HEK293T (cell line): ENCODE measurements around the gene RPA3.

Experiments used
- ARNT ChIP-seq: fragments of 450-650 bp; IDR thresholded peaks from 2 replicates; pipeline ENCODE4 v1.6.1; 2017; ENCODE audit warnings: mild to moderate bottlenecking
- BHLHE40 ChIP-seq: fragments of 450-650 bp; IDR thresholded peaks from 2 replicates; pipeline ENCODE4 v1.6.1; 2016; ENCODE audit warnings: mild to moderate bottlenecking, moderate library complexity, borderline replicate concordance
- ELF4 ChIP-seq: fragments of 450-650 bp; IDR thresholded peaks from 2 replicates; pipeline ENCODE4 v1.6.1; 2017; ENCODE audit warnings: antibody characterized with exemption
- FOXK2 ChIP-seq: fragments of 450-650 bp; IDR thresholded peaks from 2 replicates; pipeline ENCODE4 v1.6.1; 2016; ENCODE audit warnings: mild to moderate bottlenecking
- FOXM1 ChIP-seq: fragments of 450-650 bp; IDR thresholded peaks from 2 replicates; pipeline ENCODE4 v1.6.1; 2017; ENCODE audit warnings: mild to moderate bottlenecking, borderline replicate concordance
- HDGF ChIP-seq: fragments of 450-650 bp; IDR thresholded peaks from 2 replicates; pipeline ENCODE4 v1.6.1; 2017; ENCODE audit warnings: antibody characterized with exemption, borderline replicate concordance
- L3MBTL2 ChIP-seq: fragments of 450-650 bp; conservative IDR thresholded peaks from 2 replicates; pipeline ENCODE4 v1.6.1; 2016; ENCODE audit warnings: mild to moderate bottlenecking
- LEF1 ChIP-seq: fragments of 450-650 bp; IDR thresholded peaks from 2 replicates; pipeline ENCODE4 v1.6.1; 2017; ENCODE audit warnings: mild to moderate bottlenecking, borderline replicate concordance
- NFRKB ChIP-seq: fragments of 450-650 bp; IDR thresholded peaks from 2 replicates; pipeline ENCODE4 v1.6.1; 2016; ENCODE audit warnings: mild to moderate bottlenecking, moderate library complexity
- SP1 ChIP-seq: fragments of 450-650 bp; IDR thresholded peaks from 2 replicates; pipeline ENCODE4 v1.6.1; 2017
- SUZ12 ChIP-seq: fragments of 450-650 bp; IDR thresholded peaks from 2 replicates; pipeline ENCODE4 v1.6.1; 2016; ENCODE audit warnings: mild to moderate bottlenecking
- ZNF384 ChIP-seq: fragments of 450-650 bp; IDR thresholded peaks from 2 replicates; pipeline ENCODE4 v1.6.1; 2016
- TF ChIP-seq, protein P1 (sequence below): fragments of 450-650 bp; IDR thresholded peaks from 2 replicates; pipeline ENCODE4 v1.6.1; 2016

DNA sequence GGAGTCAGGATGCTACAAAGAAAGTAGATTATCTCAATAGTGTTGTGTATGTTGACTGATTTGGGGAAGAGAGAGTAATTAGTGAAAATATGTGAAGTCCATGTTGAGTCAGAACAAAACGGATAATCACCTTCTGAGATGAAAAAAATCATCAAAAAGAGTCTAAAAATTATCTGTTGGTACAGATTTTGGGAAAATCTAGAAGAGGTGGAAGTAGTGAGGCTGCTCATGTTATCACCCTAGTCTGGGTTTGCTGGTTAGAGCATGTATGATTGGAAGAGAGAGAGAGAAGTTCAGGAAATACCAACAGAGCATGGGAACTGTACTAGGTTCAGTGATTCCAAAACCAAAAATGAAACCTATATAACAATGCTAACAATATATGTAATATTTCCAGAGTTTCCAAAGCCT lies 12.3 kb downstream of the RPA3 start:
- no peak for TF ChIP-seq ELF4
- no peak for TF ChIP-seq SP1
- TF ChIP-seq FOXK2: no peak
- TF ChIP-seq, protein P1, sequence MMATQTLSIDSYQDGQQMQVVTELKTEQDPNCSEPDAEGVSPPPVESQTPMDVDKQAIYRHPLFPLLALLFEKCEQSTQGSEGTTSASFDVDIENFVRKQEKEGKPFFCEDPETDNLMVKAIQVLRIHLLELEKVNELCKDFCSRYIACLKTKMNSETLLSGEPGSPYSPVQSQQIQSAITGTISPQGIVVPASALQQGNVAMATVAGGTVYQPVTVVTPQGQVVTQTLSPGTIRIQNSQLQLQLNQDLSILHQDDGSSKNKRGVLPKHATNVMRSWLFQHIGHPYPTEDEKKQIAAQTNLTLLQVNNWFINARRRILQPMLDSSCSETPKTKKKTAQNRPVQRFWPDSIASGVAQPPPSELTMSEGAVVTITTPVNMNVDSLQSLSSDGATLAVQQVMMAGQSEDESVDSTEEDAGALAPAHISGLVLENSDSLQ: no peak
- no peak for TF ChIP-seq BHLHE40
- TF ChIP-seq NFRKB: no peak
- no peak for TF ChIP-seq LEF1
- TF ChIP-seq SUZ12: no peak
- TF ChIP-seq ARNT: no peak
- no peak for TF ChIP-seq HDGF
- no peak for TF ChIP-seq FOXM1
- no peak for TF ChIP-seq L3MBTL2
- TF ChIP-seq ZNF384: no peak
